Tibial artery (tissue), 4 donors: Measurements from ENCODE around the gene SMIM41.

ENCODE experiments used
- DNase-seq, 2 donors: peaks; one replicate each; pipeline ENCODE4 v3.0.0-alpha.2; 2019
- H3K27ac ChIP-seq, 2 donors: fragments of 200-600 bp; sonication (generic) in 1 of 2; 1 replicate in 1 of 2; 2 replicates in 1 of 2; pipeline ENCODE4 v1.5.1; 2018 to 2019; ENCODE audit warnings: mild to moderate bottlenecking in 1 of 2
- H3K27me3 ChIP-seq, 2 donors: fragments of 200-600 bp; sonication (generic) in 1 of 2; one replicate each; pipeline versions ENCODE4 v1.5.1 to v1.6.0; 2016 to 2019
- H3K36me3 ChIP-seq, 3 donors: fragments of 200-600 bp; sonication (generic) in 2 of 3; one replicate each; pipeline ENCODE4 v1.5.1; 2016 to 2019; ENCODE audit warnings: mild to moderate bottlenecking in 2 of 3
- H3K4me1 ChIP-seq, 4 donors: fragments of 200-600 bp; sonication (generic) in 2 of 4; 1 replicate in 3 of 4; 2 replicates in 1 of 4; pipeline ENCODE4 v1.5.1; 2016 to 2019
- H3K4me3 ChIP-seq, 2 donors: fragments of 200-600 bp; sonication (generic) in 1 of 2; 1 replicate in 1 of 2; 2 replicates in 1 of 2; pipeline ENCODE4 v1.5.1; 2018 to 2019; ENCODE audit warnings: mild to moderate bottlenecking in 2 of 2
- H3K9me3 ChIP-seq, 3 donors: fragments of 200-600 bp; sonication (generic) in 1 of 3; one replicate each; pipeline ENCODE4 v1.5.1; 2016 to 2019
- intact Hi-C: fragments of 100-400 bp; cut with DNase I; formaldehyde crosslinking; loops from one replicate; pipeline ENCODE4 v1.15.0; 2023; ENCODE audit warnings: low total_unique reads
- TF ChIP-seq, protein P1 (sequence below), 2 experiments: fragments of 200-600 bp in 1 of 2; fragments of 450-650 bp in 1 of 2; IDR thresholded peaks; one replicate each; pipeline ENCODE4 v1.5.1; 2017 to 2019; ENCODE audit warnings: antibody characterized with exemption in 2 of 2, mild to moderate bottlenecking in 1 of 2, moderate library complexity in 1 of 2

The SMIM41 gene

GRCh38 chr12:52059582-52060497 lies 19.7 kb upstream of the SMIM41 start:
- no peak for DNase-seq
- peaks cover 47 to 52% (median 51%) of the 10 kb centered on the region in 3 donors for H3K36me3 ChIP-seq
- TF ChIP-seq, protein P1, sequence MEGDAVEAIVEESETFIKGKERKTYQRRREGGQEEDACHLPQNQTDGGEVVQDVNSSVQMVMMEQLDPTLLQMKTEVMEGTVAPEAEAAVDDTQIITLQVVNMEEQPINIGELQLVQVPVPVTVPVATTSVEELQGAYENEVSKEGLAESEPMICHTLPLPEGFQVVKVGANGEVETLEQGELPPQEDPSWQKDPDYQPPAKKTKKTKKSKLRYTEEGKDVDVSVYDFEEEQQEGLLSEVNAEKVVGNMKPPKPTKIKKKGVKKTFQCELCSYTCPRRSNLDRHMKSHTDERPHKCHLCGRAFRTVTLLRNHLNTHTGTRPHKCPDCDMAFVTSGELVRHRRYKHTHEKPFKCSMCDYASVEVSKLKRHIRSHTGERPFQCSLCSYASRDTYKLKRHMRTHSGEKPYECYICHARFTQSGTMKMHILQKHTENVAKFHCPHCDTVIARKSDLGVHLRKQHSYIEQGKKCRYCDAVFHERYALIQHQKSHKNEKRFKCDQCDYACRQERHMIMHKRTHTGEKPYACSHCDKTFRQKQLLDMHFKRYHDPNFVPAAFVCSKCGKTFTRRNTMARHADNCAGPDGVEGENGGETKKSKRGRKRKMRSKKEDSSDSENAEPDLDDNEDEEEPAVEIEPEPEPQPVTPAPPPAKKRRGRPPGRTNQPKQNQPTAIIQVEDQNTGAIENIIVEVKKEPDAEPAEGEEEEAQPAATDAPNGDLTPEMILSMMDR (IDR thresholded peaks at IDR 0.05), result no peak
- intact Hi-C loops, result no loop called here
- H3K9me3 ChIP-seq, result no peaks in the 10 kb centered on the region
- no peaks in the 10 kb centered on the region for H3K27me3 ChIP-seq
- peaks cover 0 to 12% (median 3%) of the 10 kb centered on the region in 4 donors for H3K4me1 ChIP-seq
- no peak overlapping the region for H3K4me3 ChIP-seq
- no peak overlapping the region for H3K27ac ChIP-seq

DNA sequence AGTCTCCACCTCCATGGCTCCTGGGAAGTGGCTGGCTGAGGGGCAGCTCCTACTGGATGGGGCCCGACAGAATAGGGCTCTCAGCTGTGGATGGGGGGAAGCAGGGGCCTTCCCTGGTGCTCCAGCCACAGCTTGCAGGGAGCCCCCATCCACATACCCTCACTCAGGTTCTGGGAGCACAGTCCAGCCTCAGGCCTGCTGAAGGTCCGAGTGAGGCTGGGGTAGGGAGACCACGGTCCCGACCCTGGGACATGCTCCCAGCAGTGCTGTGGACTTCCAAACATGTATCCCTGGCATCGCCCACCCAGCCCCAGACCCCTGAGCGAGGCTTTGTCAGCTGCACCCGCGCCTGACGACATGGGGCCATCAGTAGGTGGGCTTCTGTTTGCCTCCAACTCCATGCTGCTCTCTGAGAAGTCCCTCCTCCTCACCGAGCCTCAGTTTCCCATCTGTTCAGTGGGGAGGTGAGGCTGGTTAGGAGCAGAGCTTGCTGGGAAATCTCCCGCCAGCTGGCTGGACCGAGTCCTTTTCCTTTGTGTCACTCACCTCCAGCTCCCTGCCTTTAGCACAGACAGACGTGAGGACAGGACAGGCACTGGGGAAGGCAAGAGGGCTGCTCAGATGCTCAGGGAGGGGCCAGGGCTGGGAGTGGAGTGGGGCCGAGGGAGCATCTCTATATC lies 18.9 kb upstream of the SMIM41 start:
- H3K27me3 ChIP-seq, result no peaks in the 10 kb centered on the region
- H3K4me3 ChIP-seq, result no peak overlapping the region
- intact Hi-C loops, result no loop called here
- H3K27ac ChIP-seq, result no peak overlapping the region
- H3K36me3 ChIP-seq, result peaks cover 39 to 44% (median 43%) of the 10 kb centered on the region in 3 donors
- H3K4me1 ChIP-seq, result peaks cover 0 to 4% (median 0%) of the 10 kb centered on the region in 4 donors
- TF ChIP-seq, protein P1 (IDR thresholded peaks at IDR 0.05), result no peak
- no peak for DNase-seq
- H3K9me3 ChIP-seq, result no peaks in the 10 kb centered on the region

DNA sequence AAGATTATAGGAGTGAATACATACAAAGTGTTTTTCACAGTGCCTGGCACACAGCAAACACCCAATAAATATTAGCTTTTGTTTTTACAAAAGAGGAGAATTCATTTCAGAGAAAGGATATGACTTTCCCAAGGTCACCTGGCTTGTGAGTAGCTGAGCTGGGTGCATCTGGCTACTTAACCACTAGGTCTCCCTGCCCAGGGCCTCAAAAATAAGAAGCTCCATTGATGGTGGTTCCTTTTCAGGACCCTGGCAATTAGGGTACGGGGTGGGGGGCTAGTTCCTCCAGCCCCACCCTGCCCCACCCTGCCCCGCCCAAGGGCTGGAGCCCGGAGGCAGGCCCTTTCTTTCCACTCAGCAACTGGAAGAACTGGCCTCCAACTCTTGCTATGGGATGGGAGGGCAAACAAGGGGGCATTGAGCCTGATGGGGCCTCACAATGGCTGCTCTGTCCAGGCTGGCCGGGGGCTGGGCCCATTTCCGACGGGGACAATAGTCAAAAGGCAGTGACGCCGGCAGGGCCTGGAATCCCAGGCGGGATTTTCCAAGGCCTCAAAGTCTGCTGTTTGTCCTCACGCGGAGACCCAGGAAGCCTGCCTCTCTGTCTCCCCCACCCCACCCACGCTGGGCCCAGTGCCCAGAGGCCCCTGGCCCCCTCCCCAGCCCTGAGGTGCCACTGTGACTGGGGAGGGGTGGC lies 17.9 kb upstream of the SMIM41 start:
- Histone ChIP-seq H3K4me3 (no peak overlapping the region), H3K27ac (no peak overlapping the region), H3K27me3 (no peaks in the 10 kb centered on the region), H3K36me3 (peaks cover 30 to 34% (median 33%) of the 10 kb centered on the region in 3 donors), H3K9me3 (no peaks in the 10 kb centered on the region), H3K4me1 (peaks cover 0 to 4% (median 0%) of the 10 kb centered on the region in 4 donors)
- TF ChIP-seq, protein P1 (IDR thresholded peaks at IDR 0.05), result no peak
- intact Hi-C loops, result no loop called here
- no peak for DNase-seq

DNA sequence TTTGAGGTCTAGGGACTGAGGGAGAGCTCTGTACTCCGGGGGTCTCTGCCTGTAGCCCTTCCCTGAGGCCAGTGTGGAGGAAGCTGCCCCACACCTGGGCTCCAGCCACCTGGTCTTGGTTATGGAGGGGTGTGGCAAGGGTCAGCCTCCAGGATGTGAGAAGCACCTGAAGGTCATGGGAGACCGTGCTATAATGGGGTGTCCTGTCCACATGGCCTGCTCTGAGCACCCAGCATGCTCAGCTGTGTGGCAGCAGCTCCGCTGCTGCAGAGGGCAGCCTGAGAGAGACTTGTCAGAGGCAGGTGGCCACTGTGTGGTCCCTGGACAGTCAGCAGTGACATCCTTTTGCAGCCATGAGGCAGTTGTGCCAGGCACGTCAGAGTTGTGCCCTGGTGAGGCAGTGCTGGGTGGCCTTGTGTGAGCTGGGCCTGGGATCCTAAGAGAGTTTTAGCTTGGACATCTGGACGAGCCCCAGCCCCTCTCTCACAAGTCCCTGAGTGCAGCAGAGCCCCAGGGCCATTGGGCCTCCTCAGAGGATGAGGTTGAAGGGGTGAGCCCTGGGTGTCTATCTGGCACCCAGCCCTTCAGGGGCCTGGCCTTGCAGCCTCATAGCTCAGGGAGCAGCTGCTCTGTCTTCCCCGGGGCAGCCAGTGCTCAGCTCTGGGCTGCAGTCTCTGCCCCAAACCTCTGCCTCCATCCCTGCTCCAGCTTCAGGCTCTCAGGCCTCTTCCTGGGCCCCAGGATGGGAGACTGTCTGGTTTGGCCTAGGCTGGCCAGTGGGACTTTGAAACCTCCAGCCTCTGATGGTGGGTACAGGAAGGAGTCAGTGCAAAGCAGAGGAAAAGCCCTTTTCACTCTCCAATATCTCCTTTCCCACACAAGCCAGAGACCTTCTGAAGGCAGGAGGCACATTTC lies 17.1 kb upstream of the SMIM41 start:
- no peak for DNase-seq
- Histone ChIP-seq H3K36me3 (peaks cover 22 to 26% (median 25%) of the 10 kb centered on the region in 3 donors), H3K4me3 (no peak overlapping the region), H3K4me1 (no peaks in the 10 kb centered on the region), H3K9me3 (no peaks in the 10 kb centered on the region), H3K27ac (peak overlapping the region; percentile 8 to 59), H3K27me3 (no peaks in the 10 kb centered on the region)
- TF ChIP-seq, protein P1 (IDR thresholded peaks at IDR 0.05), result no peak
- intact Hi-C loops, result no loop called here
